ENCODE results near the gene MUSTN1.

The MUSTN1 gene

DNA sequence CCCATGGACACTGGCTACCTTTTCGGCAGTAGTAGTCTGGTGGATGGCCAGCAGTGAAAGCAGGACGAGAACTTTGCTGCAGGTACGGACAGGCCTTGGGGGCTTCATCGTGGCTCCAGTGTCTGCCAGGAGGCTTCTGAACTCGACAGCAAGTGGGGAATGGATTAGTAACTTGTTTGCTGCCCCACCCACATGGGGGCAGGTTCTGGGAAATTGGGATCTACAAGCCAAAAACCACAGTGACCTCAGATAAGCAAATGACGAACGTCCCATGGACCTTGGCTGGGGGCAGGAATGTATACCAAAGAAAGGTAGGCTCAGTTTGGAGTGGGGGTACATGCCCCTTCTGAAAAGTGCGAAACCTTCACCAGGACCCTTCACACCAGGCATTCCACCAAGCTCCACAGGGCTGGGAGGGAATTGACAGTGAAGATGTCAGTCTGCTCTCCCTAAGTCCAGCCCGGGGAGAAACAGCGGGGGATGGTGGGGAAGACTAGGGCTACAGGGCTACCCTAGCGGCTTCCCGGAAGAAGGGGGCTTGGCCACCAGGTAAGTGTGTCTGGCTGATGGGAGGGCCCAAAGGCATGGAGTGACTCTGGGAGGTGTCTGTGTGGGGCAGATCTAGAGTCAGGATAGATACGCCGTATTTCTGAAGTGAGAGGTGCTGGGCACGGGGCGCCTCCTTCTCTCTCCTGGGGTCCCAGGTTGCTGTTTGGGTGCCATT is 4.1 kb downstream of the MUSTN1 start, which contains the start of gene ITIH4:
ITIH4 (minus strand) TSS at position 138 of the 724 bp plus-strand sequence; CDS start at position 108, 30 bp downstream.
- H3K4me3 ChIP-seq (replicated peaks; ENCODE audit: low read depth, low read length) = no peak within 1 kb of the TSS
- DNase-seq (ENCODE audit: extremely low read depth, low read depth) = no peak
- TF ChIP-seq CTCF (IDR thresholded peaks at IDR 0.05; ENCODE audit: low read depth, low read length, missing control alignments) = no peak

DNA sequence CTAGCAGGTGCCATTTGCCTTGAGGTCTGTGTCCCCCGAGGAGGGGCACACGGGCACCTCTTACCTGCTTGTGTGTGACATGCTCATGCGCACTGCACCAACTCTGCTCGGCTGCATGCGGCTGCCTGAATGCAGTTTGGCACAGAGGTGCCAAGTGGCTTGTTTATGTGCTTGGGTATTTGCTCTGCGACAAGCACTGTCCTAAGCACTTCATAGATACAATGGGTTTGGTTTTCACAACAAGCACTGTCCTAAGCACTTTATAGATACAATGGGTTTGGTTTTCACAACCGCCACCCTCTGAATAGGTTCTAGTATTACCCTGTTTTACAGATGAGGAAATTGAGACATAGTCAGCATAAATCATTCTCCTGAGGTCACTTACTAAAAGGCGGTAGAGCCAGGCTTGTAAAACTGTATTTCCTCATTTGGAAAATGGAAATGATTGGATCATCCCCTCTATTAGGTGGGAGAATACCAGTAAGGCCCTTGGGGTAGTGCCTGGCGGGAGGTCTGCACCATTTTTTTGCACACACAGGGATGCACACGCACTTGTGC is 4.8 kb downstream of the MUSTN1 start:
- H3K4me3 ChIP-seq (replicated peaks; ENCODE audit: low read depth, low read length) = no peak overlapping the region
- DNase-seq (ENCODE audit: extremely low read depth, low read depth) = no peak
- TF ChIP-seq CTCF (IDR thresholded peaks at IDR 0.05; ENCODE audit: low read depth, low read length, missing control alignments) = no peak

GRCh38 chr3:52829482-52829881 is 5.3 kb downstream of the MUSTN1 start:
- no peak for TF ChIP-seq CTCF (IDR thresholded peaks at IDR 0.05; ENCODE audit: low read depth, low read length, missing control alignments)
- H3K4me3 ChIP-seq (replicated peaks; ENCODE audit: low read depth, low read length) = no peak overlapping the region
- no peak for DNase-seq (ENCODE audit: extremely low read depth, low read depth)

- no peak for DNase-seq (ENCODE audit: extremely low read depth, low read depth)
- H3K4me3 ChIP-seq (replicated peaks; ENCODE audit: low read depth, low read length) = no peak overlapping the region
- TF ChIP-seq CTCF (IDR thresholded peaks at IDR 0.05; ENCODE audit: low read depth, low read length, missing control alignments) = peak; percentile 12
Observed at GRCh38 chr3:52827866-52828376, 6.9 kb downstream of the MUSTN1 start.

DNA sequence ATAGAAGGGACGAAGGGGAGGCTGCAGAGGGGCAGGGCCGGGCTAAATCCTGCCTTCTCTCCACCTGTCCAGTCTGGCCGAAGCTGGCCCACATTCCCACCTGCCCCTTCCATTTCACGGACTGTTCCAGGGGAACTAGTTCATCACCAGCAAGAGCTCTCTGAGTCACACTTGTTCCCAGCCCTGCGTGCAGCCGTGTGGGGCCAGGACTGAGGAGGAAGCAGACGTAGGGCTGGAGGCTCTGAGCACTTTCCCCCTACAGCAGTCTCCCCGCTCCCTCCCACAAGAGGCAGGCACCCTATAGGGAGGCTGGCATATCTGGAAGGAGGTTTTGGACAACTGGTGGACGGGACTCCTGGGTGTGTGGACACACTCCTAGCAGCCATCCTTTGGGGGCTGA is 7.4 kb downstream of the MUSTN1 start:
- TF ChIP-seq CTCF (IDR thresholded peaks at IDR 0.05; ENCODE audit: low read depth, low read length, missing control alignments) = no peak
- no peak for DNase-seq (ENCODE audit: extremely low read depth, low read depth)
- no peak overlapping the region for H3K4me3 ChIP-seq (replicated peaks; ENCODE audit: low read depth, low read length)

- no peak for TF ChIP-seq CTCF (IDR thresholded peaks at IDR 0.05; ENCODE audit: low read depth, low read length, missing control alignments)
- no peak for DNase-seq (ENCODE audit: extremely low read depth, low read depth)
- H3K4me3 ChIP-seq (replicated peaks; ENCODE audit: low read depth, low read length) = no peak overlapping the region
Observed at GRCh38 chr3:52824037-52824436, 10.8 kb downstream of the MUSTN1 start.

Measured in HFF-Myc (cell line).